ENCODE results near the gene CDKL5.

CDKL5 gene

GRCh38 chrX:18701621-18702361 is 276.4 kb downstream of the CDKL5 start:
- DNase-seq: peak; percentile 35

- peak; percentile 33 for DNase-seq
Observed at GRCh38 chrX:18702362-18703195, 277.2 kb downstream of the CDKL5 start.
